OCI-LY7 (cell line): Measurements from ENCODE around the gene MUC6. TPM values are rescaled to one million over a fixed set of nuclear protein-coding genes. Genes with fewer than 3 reads are reported as not detected.

ENCODE experiments used
- BruUV-seq: library from RNA; stranded (reverse); fragments of 400-500 nt; replicated peaks from 2 replicates; lab custom pipeline; 2021; lab: Mats Ljungman, UMichigan
- CTCF ChIA-PET: fragments of 300-600 bp; sonication (Branson Sonifier 250); formaldehyde crosslinking; loops from one replicate; lab custom pipeline; 2022; ENCODE audit warnings: antibody characterized with exemption; ENCODE audit not compliant: unreplicated experiment; lab: Charles Lee
- POLR2A ChIA-PET: fragments of 300-600 bp; sonication (Branson Sonifier 250); formaldehyde crosslinking; loops from one replicate; lab custom pipeline; 2022; ENCODE audit warnings: antibody characterized with exemption; lab: Charles Lee
- DNase-seq: peaks from one replicate; pipeline ENCODE4 v3.0.0-alpha.2; 2015; ENCODE audit warnings: low spot score
- H2AFZ ChIP-seq: fragments of 200-600 bp; sonication (generic), shearing (Covaris generic); 2 replicates; pipeline ENCODE4 v1.6.1; 2014; ENCODE audit warnings: mild to moderate bottlenecking, antibody characterized with exemption, low read length, moderate library complexity
- H3K27ac ChIP-seq: fragments of 200-600 bp; sonication (generic); 2 replicates; pipeline ENCODE4 v1.5.1; 2014; ENCODE audit warnings: mixed run types, low read depth, mild to moderate bottlenecking, moderate library complexity, low read length, inconsistent platforms; ENCODE audit not compliant: poor library complexity, severe bottlenecking
- H3K36me3 ChIP-seq: fragments of 200-600 bp; sonication (generic); 2 replicates; pipeline ENCODE4 v1.6.1; 2014; ENCODE audit warnings: mild to moderate bottlenecking, antibody characterized with exemption, low read length, moderate library complexity, mixed read lengths; ENCODE audit not compliant: insufficient read depth
- H3K4me1 ChIP-seq: fragments of 200-600 bp; sonication (generic); 2 replicates; pipeline ENCODE4 v1.5.1; 2014; ENCODE audit warnings: mild to moderate bottlenecking, low read length; ENCODE audit not compliant: insufficient read depth, poor library complexity, severe bottlenecking
- H3K4me2 ChIP-seq: fragments of 200-600 bp; sonication (generic); 2 replicates; pipeline ENCODE4 v1.6.1; 2014; ENCODE audit warnings: mild to moderate bottlenecking, low read length
- H3K4me3 ChIP-seq: fragments of 200-600 bp; sonication (generic); 2 replicates; pipeline ENCODE4 v1.5.1; 2014; ENCODE audit warnings: mild to moderate bottlenecking, low read depth, low read length; ENCODE audit not compliant: poor library complexity, severe bottlenecking
- H3K79me2 ChIP-seq: fragments of 200-600 bp; sonication (generic); 2 replicates; pipeline ENCODE4 v1.6.1; 2016; ENCODE audit warnings: low read depth, mild to moderate bottlenecking, low read length, moderate library complexity, mixed read lengths; ENCODE audit not compliant: insufficient read depth
- H3K9me2 ChIP-seq: fragments of 200-600 bp; sonication (generic); 2 replicates; pipeline ENCODE4 v1.6.1; 2016; ENCODE audit warnings: mild to moderate bottlenecking, low read length, mixed read lengths; ENCODE audit not compliant: insufficient read depth
- H3K9me3 ChIP-seq: fragments of 200-600 bp; sonication (generic); 2 replicates; pipeline ENCODE4 v1.6.1; 2014; ENCODE audit warnings: mild to moderate bottlenecking, mixed run types, low read length, mixed read lengths
- H4K20me1 ChIP-seq: fragments of 200-600 bp; sonication (generic); 2 replicates; pipeline ENCODE4 v1.6.1; 2014; ENCODE audit warnings: mild to moderate bottlenecking, antibody characterized with exemption, low read length, moderate library complexity, mixed read lengths; ENCODE audit not compliant: insufficient read depth
- EZH2phosphoT487 ChIP-seq: fragments of 200-600 bp; sonication (generic); IDR thresholded peaks from 2 replicates; pipeline ENCODE4 v1.6.1; 2018; ENCODE audit warnings: low read depth, borderline replicate concordance, mild to moderate bottlenecking, mixed run types, antibody characterized with exemption, low read length, moderate library complexity, mixed read lengths
- intact Hi-C: fragments of 100-400 bp; cut with micrococcal nuclease; formaldehyde crosslinking; loops from one replicate; pipeline ENCODE4 v1.10.0; 2022; ENCODE audit not compliant: unreplicated experiment
- total RNA-seq, 2 experiments: library from RNA; depleted of rRNA in 1 of 2; stranded (reverse); fragments of >200 nt in 1 of 2; shearing (Covaris generic) in 1 of 2; gene quantifications; 2 replicates each; pipeline ENCODE4 v1.2.3, GENCODE V29; 2014 to 2022
- TF ChIP-seq, protein P1 (sequence below): fragments of 200-600 bp; sonication (generic); conservative IDR thresholded peaks from 2 replicates; pipeline ENCODE4 v1.5.1; 2014; ENCODE audit warnings: mild to moderate bottlenecking, antibody characterized with exemption, low read length, moderate library complexity, mixed read lengths

The MUC6 gene
- total RNA-seq, 2 experiments from 2014 or later, result not detected

DNA sequence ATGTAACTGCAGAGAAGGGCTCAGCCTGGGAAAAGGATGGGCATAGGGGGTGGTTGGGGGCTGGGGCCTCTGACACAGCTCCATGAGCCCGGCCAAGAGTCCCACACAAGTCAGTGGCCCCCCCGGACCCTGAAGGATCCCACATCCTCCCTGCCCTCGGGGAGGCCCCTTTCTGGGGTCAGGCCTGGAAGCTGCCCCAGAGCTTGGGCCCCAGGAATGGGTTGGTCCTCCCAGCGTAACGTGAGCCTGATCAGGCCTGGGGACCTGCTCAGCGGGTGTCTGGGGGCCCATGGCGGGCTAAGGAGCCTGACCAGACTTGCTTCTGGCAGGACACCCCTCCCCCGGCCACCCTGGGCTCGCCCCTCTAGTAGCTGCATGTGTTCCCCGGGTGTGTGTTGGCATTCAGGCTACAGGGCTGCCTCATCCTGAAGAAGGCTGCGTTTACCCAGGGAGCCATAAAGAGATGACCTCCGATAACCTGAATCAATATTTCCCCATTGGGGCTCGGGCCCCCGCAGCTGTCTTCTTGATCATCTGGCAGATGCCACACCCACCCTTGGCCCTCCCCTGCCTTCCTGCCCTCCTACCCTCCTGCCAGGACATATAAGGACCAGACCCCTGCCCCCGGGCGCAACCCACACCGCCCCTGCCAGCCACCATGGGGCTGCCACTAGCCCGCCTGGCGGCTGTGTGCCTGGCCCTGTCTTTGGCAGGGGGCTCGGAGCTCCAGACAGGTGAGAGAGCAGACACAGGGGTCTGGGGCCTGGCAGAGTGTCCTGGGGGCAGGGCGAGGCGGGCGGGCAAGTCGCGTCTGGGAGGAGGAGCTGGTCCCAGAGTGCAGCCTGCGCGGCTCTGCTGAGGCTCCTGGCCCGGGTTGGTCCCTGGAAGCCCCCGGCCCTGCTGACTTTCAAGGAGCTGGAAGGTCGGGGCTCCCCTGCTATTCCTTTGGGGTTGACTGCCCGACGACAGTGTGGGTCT, 38.0 kb upstream of the MUC6 start, which contains the start of gene MUC2:
MUC2 (plus strand) TSS at position 631 of the 978 bp plus-strand sequence.
- DNase-seq, result no peak
- Histone ChIP-seq H3K79me2 (no peaks in the 10 kb centered on the region), H3K36me3 (no peaks in the 10 kb centered on the region), H3K9me3 (no peaks in the 10 kb centered on the region), H2AFZ (no peak within 1 kb of the TSS), H4K20me1 (no peaks in the 10 kb centered on the region), H3K9me2 (no peaks in the 10 kb centered on the region), H3K4me3 (no peak within 1 kb of the TSS), H3K4me1 (no peaks in the 10 kb centered on the region), H3K4me2 (no peak within 1 kb of the TSS), H3K27ac (no peak within 1 kb of the TSS)
- BruUV-seq, result no TSS peak
- intact Hi-C loops, result no loop called here
- TF ChIP-seq EZH2phosphoT487, result no peak
- TF ChIP-seq, protein P1, sequence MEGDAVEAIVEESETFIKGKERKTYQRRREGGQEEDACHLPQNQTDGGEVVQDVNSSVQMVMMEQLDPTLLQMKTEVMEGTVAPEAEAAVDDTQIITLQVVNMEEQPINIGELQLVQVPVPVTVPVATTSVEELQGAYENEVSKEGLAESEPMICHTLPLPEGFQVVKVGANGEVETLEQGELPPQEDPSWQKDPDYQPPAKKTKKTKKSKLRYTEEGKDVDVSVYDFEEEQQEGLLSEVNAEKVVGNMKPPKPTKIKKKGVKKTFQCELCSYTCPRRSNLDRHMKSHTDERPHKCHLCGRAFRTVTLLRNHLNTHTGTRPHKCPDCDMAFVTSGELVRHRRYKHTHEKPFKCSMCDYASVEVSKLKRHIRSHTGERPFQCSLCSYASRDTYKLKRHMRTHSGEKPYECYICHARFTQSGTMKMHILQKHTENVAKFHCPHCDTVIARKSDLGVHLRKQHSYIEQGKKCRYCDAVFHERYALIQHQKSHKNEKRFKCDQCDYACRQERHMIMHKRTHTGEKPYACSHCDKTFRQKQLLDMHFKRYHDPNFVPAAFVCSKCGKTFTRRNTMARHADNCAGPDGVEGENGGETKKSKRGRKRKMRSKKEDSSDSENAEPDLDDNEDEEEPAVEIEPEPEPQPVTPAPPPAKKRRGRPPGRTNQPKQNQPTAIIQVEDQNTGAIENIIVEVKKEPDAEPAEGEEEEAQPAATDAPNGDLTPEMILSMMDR, result no peak
- ChIA-PET CTCF (no interaction called here), POLR2A (no interaction called here)

DNA sequence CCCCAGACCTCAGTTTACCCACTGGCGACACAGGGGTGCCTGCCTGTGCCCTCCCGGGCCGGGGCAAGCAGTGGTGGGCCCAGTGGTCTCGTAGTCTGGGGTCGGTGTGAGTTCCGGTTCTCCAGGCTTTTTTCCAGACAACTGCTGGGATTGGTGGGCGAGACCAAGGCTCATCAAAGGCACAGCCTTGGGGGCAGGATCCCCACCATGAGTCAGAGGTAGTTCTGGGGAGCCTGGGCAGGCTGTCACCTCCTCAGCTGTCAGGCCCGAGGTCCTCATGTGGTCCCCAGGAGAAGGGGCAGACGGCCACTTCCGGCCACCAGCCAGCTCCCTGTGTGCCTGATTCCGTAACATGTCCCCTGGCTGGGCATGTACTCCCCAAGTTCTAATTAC, 37.3 kb upstream of the MUC6 start:
- Histone ChIP-seq H4K20me1 (no peaks in the 10 kb centered on the region), H3K4me1 (no peaks in the 10 kb centered on the region), H3K4me2 (no peak overlapping the region), H3K27ac (no peak overlapping the region), H3K9me3 (no peaks in the 10 kb centered on the region), H3K79me2 (no peaks in the 10 kb centered on the region), H3K36me3 (no peaks in the 10 kb centered on the region), H3K9me2 (no peaks in the 10 kb centered on the region), H3K4me3 (no peak overlapping the region), H2AFZ (no peak overlapping the region)
- CTCF ChIA-PET, result no interaction called here
- POLR2A ChIA-PET, result no interaction called here
- intact Hi-C loops, result no loop called here
- TF ChIP-seq, protein P1, result no peak
- TF ChIP-seq EZH2phosphoT487, result no peak
- no peak for DNase-seq
- BruUV-seq, result no TSS peak

DNA sequence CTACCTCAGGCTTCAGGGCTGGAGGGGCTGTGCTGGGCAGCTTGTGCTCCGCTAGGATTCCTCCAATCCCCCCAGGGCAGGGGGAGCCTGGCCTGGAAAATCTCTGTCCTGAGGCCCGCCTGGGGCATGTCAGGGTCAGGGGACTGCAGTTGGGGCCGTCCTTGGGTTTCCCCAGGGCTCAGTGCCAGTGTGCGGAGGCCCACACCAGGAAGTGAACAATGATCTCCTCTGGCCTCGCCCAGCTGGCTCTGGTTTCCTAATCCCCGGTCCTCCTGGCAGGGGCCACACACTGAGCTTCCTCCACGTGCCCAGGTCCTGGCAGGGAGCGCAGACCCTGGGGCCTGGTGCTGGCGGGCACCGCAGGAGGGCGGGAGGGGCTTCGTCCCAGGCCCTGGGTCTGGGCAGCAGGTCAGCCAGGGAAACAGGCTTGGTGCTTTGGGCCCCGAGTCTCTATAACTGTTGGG, 36.8 kb upstream of the MUC6 start:
- H2AFZ ChIP-seq, result no peak overlapping the region
- no peaks in the 10 kb centered on the region for H3K36me3 ChIP-seq
- TF ChIP-seq, protein P1, result no peak
- TF ChIP-seq EZH2phosphoT487, result no peak
- no peak overlapping the region for H3K4me2 ChIP-seq
- no peaks in the 10 kb centered on the region for H3K9me3 ChIP-seq
- no peak overlapping the region for H3K27ac ChIP-seq
- no peaks in the 10 kb centered on the region for H3K9me2 ChIP-seq
- intact Hi-C loops, result no loop called here
- H3K4me3 ChIP-seq, result no peak overlapping the region
- no peak for DNase-seq
- BruUV-seq, result no TSS peak
- H3K79me2 ChIP-seq, result no peaks in the 10 kb centered on the region
- no peaks in the 10 kb centered on the region for H4K20me1 ChIP-seq
- ChIA-PET POLR2A (no interaction called here), CTCF (no interaction called here)
- H3K4me1 ChIP-seq, result no peaks in the 10 kb centered on the region
